Fibroblast of lung (primary cell): ENCODE data around the gene PTPN20.

ENCODE experiments used
- CTCF ChIP-seq, 2 donors: IDR thresholded peaks in 1 of 2; conservative IDR thresholded peaks in 1 of 2; 1 replicate in 1 of 2; 2 replicates in 1 of 2; pipeline ENCODE4 v1.5.1; 2011 to 2012; ENCODE audit warnings: low read length in 2 of 2, control low read depth in 1 of 2, inconsistent platforms in 1 of 2, low read depth in 1 of 2, mild to moderate bottlenecking in 1 of 2
- EZH2 ChIP-seq: IDR thresholded peaks from 2 replicates; pipeline ENCODE4 v1.5.1; 2012; ENCODE audit warnings: low read length, control low read depth, mild to moderate bottlenecking; ENCODE audit errors: missing control alignments

- TF ChIP-seq CTCF (conservative IDR thresholded peaks at IDR 0.05 in 1 of 2, IDR thresholded peaks at IDR 0.05 in 1 of 2; ENCODE audit: low read depth in 1 of 2, low read length in 2 of 2) (peak; percentile 54 to 65), EZH2 (no peak)
Observed at GRCh38 chr10:46992803-46993561, 81.8 kb downstream of the PTPN20 start.
